Measurements from ENCODE around the gene ACACA.

The ACACA gene

DNA sequence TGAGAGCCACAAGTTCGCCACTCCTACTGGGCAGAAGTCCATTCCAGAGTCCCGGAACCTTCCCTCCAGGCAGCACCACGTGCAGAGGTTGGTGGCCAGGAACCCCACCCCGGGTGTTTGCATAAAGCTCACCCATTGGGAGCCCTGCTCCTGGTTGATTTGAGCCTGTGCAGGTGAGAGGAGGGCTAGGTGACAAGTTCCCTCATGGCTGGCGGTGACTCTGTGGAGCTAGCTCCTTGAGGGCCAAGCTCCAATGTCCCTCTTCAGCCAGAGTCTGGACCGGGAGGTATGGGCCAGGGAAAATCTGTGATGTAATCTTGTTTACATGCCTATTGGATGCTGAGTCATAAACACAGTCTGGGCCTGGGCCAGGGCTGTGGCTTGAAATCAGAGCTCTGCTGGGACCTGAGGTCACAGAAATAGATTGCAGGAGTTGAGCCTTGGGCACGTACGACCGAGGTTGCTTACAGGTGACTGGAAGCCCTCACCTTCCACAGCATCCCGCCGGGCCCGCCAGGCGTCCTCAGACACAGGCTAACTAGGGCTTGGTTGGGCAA is 339.0 kb downstream of the ACACA start:
- DNase-seq (ENCODE audit: low read depth) = peak; percentile 32

DNA sequence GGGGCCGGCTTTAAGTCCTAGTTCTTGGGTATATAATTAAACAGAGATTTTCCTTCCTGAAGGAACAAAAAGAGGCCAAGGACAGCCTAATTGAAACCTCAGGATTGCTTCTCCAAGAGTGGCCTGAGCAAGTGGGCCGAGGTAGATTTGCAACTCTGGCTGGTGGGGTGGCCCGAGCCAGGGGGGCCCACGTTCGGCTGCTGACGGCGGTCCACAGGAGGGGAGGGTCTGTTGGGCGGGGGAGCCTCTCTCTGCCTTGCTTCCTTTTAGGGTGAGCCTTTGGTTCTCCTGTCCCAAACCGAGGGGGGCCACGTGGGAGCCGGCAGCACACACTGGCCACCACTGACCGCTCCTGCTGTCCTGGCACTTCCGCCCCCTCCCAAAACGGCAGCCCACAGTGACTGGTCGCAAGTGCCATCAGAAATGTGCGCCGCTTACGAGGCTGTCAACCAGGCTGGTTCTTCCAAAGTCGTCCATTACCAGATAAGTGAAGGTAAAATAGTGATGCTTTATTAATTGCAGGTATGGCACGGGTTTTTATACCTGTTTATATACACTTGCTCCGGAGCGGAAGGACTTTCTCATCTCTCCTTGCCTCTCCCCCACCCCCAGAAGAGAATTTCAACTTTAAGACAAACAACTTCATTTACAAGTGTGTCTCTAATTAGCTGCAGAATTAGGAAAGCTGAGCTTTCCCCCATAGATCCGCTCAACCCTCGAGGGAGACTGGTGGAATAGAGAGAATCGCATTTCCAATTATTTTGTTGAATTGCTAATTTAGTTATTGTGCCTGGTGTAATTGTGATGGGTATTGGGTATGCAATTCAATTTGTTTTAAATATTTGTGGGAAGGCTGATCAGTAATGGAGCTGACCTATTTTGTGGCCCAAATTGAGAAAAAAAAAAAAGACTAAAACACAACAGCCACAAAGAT is 340.0 kb downstream of the ACACA start:
- no peak for DNase-seq (ENCODE audit: low read depth)

- no peak for DNase-seq (ENCODE audit: low read depth)
Observed at GRCh38 chr17:37065486-37066321, 340.9 kb downstream of the ACACA start.

DNA sequence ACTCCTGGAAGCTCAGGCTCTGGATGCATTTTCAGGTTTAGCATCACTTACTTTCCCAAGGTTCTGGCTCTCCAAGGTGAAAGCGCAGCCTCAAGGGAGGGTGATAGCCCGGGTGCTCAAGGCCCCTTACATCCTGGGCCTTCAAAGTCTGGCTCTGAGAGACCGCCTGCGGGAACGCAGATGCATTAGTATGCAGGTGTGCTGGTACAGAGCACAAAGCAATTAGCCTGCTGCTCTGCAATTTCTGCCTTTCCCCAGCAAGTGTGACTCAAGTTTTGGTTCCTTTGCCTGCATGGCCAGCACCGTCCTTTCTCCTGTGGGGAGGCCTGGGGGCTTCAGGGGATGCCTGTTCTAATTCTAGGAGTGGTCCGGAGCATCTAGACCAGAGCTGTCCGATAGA is 341.7 kb downstream of the ACACA start:
- DNase-seq (ENCODE audit: low read depth) = no peak

DNA sequence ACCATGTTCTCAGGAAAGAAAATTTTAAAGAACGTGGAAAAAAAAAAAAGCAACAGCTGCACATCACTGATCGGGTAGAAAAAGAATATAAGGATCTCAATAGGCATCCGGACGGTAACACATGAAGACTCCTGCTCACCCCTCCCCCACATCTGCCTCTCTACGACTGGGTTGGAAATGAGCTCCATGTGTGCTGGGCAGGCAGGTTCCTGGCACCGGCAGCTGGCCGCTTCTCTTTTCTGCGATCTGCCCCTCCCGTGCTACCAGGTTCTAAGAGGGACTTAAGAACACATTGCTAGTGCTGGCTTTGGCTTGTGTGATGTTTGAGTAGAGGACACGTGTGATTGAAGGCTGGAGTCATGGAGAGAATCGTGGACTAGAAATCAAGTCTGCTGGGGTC is 342.4 kb downstream of the ACACA start:
- no peak for DNase-seq (ENCODE audit: low read depth)

DNA sequence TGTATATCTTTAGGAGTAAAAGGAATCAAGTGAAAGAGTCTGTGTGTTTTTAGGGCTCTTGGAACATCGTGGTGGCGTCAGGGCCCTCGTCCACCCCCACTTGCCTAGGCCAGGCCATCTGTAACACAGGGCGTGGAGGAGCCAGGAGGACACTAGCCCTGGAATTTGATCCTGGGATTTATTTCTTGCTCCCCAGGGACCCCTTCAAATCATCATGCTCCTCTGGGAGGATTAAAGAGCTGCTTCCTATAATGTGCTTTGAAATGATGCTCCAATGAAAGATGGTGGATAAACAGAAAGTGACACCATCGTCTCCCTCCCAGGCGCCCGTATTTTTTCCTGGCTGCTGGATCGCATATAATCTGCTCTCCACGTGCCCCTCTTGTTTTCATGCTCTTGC is 344.6 kb downstream of the ACACA start:
- no peak for DNase-seq (ENCODE audit: low read depth)

DNA sequence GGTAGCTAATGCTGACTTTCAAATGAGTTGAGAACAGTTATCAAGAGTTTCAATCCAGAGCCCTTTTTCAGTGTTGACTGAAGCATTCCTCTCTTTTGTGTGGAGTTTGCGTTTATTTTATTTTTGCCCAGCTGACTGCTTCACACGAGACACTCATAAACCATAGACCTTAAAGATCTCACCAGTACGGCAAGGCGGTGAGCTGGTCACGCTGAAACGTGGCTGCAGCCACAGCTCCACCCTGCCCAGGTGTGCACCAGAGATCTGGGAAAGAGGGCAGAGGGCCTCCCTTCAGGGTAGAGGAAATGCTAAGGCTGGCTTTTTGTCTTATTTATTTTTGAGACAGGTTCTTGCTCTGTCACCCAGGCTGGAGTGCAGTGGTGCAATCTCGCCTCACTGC is 345.7 kb downstream of the ACACA start:
- no peak for DNase-seq (ENCODE audit: low read depth)

DNA sequence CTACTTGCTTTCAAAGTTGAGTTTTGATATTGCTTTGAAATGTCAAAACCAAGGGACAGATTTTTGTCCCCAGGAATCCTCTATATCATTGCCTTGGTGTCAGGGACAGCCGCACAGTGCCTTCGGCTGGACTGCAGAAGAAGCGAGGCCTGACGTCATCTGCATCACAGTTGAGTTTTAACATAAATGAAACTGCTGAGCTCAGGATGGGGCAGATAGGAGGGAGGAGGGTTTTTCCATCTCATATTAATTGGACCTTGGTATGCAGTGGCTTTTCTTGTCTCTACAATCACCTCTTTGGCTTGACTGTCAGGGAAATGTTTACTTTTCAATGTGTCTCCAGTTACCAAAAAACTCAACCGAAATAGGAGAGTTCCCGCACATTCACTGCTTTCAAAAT is 346.5 kb downstream of the ACACA start:
- DNase-seq (ENCODE audit: low read depth) = no peak

DNA sequence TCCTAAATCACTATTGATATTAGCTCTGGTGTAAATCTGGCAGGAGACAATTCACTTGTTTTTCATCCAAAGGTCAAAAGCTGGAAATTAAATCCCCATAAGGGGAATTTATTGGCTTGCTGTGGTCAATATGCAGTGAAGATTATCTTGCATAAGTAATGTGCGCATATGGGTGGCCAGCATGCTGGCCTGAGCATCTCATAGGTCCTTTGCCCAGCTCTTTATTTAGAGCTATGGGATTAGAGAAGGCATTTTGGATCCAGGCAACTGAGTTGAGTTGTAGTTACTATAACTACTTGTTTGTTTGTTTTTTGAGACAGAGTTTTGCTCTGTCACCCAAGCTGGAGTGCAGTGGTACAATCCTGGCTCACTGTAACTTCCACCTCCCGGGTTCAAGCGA is 347.1 kb downstream of the ACACA start:
- DNase-seq (ENCODE audit: low read depth) = no peak

DNA sequence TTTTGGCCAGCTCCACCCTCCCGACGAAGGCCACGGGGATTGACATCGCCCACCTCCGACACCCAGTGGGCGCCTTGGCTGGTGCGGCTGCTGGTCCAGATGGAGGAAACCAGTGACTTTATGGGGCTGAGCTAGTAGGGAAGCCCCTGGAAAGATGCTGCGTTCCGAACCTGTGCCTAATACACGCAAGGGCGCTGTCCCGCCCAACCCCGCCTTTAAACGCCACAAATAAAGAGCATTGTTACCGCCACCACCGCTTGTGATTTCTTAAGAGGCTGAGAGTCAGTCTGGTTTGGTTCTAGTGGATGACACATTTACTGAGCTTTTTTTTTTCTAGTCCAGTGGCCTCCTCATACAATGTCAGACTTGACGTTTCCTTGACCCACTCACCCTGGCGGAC is 350.0 kb downstream of the ACACA start:
- no peak for DNase-seq (ENCODE audit: low read depth)

DNA sequence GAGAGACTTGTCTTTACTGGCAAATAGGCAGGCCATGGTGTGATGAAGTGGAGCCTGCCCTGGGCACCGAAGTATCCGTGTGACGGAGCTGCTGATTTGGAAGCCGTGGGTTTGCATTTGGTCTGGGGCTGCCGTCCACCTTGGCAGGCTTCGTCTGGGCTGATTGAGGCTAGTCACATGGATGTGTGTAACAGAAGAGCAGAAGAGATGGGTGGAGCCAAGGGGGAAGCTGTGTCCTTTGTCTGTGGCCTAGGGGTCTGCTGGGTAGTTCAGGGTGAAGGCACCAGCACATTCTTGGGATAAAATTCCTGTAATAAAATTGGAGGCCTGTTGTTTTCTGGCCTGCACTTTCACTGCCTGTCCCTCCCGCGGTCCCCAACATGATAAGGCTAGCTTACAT is 351.7 kb downstream of the ACACA start:
- DNase-seq (ENCODE audit: low read depth) = no peak

DNA sequence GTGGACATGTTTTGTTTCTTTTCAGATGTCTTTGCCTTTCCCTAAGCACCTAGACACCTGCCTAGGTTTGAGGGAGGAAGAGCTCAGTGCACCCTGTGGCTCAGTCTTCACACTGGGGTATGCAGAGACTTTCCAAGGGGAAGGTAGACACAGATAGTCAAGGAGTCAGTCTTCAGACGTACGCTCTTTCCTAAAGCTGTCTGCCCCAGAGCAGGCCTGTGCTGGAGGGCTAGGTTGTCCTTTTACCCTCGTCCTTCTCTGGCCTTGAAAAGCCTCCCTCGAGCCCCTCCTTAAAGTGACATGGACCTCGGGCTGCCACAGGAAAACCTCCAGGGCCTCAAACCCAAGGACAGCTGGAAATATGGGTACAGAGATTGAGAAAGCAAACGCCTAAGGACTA is 354.2 kb downstream of the ACACA start:
- DNase-seq (ENCODE audit: low read depth) = no peak

DNA sequence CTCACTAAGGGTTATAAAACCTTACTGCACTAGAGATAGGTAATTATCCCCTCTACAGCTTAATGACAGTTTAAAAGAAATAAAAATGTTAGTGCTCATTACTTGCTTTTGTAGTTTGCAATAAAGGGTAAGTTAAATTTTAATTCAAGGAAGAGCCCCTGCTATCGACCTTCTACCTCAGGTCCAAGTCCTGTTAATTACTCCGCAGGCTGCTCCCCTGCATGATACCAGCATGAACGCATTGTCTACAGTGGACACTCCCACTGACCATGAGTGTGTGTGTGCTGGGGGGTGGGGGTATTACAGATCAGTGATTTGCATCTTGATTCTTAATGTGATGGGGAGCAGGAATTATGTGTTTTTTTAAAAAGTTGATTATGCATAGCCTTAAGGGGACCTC is 354.8 kb downstream of the ACACA start:
- DNase-seq (ENCODE audit: low read depth) = no peak

DNA sequence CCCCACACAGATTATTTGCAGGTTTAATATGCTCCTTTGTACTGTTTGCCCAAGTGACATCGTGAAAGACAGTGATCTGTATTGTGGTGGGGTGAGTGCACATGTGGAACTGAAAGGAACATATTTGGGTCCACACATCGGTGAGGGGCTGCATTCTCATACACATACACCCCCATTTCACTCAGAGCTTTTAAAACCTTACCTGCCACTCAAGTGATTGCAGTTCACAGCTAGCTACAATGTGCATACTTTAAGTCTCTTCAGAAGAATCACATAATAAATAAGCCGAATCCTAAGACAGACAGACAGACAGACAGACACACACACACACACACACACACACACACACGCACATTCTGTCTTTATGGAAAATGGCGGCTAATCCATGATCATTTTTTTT is 355.3 kb downstream of the ACACA start:
- DNase-seq (ENCODE audit: low read depth) = no peak

DNA sequence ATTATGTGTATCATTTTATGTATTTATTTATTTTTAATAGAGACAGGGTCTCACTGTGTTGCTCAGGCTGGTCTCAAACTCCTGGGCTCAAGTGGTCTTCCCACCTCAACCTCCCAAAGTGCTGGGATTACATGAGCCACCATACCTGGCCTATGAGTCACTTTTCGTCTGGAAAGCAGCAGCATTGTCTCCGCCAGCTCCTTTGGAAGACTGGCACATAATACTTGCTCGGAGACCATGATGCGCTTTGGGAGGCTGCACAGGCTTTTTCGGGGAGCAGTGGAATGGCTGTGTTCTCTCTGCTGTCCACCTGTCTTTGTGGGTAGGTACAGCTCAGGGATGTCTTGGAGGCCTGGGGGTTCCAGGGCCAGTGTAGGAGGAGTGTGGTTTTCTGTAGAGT is 355.7 kb downstream of the ACACA start:
- no peak for DNase-seq (ENCODE audit: low read depth)

- DNase-seq (ENCODE audit: low read depth) = no peak
Observed at GRCh38 chr17:37048811-37049210, 357.8 kb downstream of the ACACA start.

DNA sequence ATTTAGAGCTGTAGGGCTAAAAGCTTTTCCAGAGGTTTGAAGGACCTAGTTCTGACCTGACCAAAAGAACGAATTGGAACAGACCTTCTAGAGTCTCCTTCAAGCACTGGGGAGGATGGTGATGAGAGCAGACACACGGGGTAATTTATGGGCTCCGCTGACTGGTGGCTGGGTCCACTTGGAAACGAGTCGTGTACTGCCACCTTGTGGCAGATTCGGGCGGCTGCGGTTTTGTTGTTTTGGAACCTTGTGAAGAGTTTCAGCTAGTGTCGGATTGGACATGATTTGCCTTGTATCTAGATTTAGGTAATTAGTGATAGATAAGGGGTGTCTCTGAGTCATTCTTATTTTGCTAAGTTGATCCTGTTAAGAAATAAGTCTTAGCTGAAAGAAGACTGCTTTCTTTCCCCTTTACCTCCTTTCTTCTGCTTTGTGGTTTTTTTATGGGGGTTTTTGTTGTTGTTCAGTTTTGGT is 359.0 kb downstream of the ACACA start:
- peak; percentile 61 for DNase-seq (ENCODE audit: low read depth)

GRCh38 chr17:37045351-37045922 is 361.2 kb downstream of the ACACA start:
- no peak for DNase-seq (ENCODE audit: low read depth)

DNA sequence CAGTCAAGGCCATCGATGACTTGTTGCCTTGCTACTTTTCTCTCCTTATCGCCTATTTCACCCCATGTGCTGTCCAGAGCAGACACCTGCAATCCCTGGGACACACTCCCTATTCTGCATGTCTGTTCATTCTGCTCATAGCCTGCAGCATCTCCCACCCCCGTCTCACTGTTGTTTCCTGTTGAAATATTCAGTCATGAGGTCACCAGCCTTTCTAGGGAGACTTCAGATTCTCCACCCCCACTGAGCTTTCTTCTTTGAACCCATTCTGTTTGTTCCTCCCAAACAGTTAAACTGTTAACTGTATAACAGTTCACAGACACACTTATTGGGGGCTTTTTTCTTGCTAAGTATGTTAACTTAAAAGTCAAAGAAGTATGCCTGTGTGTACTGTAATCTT is 363.4 kb downstream of the ACACA start:
- no peak for DNase-seq (ENCODE audit: low read depth)

DNA sequence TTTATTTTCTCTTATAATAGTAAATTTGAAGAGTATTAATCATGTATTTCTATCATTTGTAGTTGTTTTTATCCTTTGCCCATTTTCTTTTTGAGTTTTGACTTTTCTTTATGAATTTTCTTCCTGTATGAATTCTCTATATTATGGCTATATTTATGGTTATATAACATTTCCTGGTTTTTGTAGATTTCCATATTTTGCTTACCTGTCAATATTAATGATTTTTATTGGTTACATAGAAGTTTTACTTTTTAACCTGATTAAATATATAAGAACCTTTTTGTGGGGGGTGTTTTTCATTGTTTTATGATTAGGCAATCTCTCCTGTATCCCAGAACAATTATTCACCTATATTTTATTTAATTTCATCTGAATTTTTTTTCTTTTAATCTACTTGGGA is 364.7 kb downstream of the ACACA start:
- DNase-seq (ENCODE audit: low read depth) = no peak

- no peak for DNase-seq (ENCODE audit: low read depth)
Observed at GRCh38 chr17:37039269-37039668, 367.4 kb downstream of the ACACA start.

GRCh38 chr17:37037590-37038155 is 369.0 kb downstream of the ACACA start:
- DNase-seq (ENCODE audit: low read depth) = no peak

Data from stromal cell of bone marrow (primary cell).